MM.1S (cell line): Measurements from ENCODE around the gene CYP24A1.

ENCODE experiments used
- DNase-seq: peaks from one replicate; pipeline ENCODE4 v3.0.0-alpha.2; 2015
- H2AFZ ChIP-seq: fragments of 300-600 bp; sonication (generic); 2 replicates; pipeline ENCODE4 v1.6.0; 2016; ENCODE audit warnings: antibody characterized with exemption, low read length
- H3F3A ChIP-seq: fragments of 300-600 bp; sonication (generic); 2 replicates; pipeline ENCODE4 v1.6.1; 2016; ENCODE audit warnings: mild to moderate bottlenecking, antibody characterized with exemption, low read length, moderate library complexity, mixed read lengths; ENCODE audit not compliant: insufficient read depth
- H3K27ac ChIP-seq: fragments of 300-600 bp; sonication (generic); 2 replicates; pipeline ENCODE4 v1.5.1; 2016; ENCODE audit warnings: mild to moderate bottlenecking, low read length
- H3K27me3 ChIP-seq: fragments of 300-600 bp; sonication (generic); replicated peaks from 2 replicates; pipeline ENCODE4 v1.6.0; 2016; ENCODE audit warnings: low read length; ENCODE audit not compliant: insufficient read depth
- H3K36me3 ChIP-seq: fragments of 300-600 bp; sonication (generic); replicated peaks from 2 replicates; pipeline ENCODE4 v1.6.1; 2016; ENCODE audit warnings: mild to moderate bottlenecking, low read length, mixed read lengths; ENCODE audit not compliant: insufficient read depth
- H3K4me1 ChIP-seq: fragments of 300-600 bp; sonication (generic); 2 replicates; pipeline ENCODE4 v1.6.1; 2016; ENCODE audit warnings: low read length, mixed read lengths
- H3K4me2 ChIP-seq: fragments of 300-600 bp; sonication (generic); 2 replicates; pipeline ENCODE4 v1.6.0; 2016; ENCODE audit warnings: low read depth, low read length
- H3K4me3 ChIP-seq: fragments of 300-600 bp; sonication (generic); 2 replicates; pipeline ENCODE4 v1.5.1; 2016; ENCODE audit warnings: low read length, mixed read lengths
- H3K79me2 ChIP-seq: fragments of 300-600 bp; sonication (generic); 2 replicates; pipeline ENCODE4 v1.6.1; 2016; ENCODE audit warnings: mixed run types, low read length, mixed read lengths
- H3K9ac ChIP-seq: fragments of 300-600 bp; sonication (generic); 2 replicates; pipeline ENCODE4 v1.6.1; 2016; ENCODE audit warnings: low read length, mixed read lengths
- H3K9me2 ChIP-seq: fragments of 300-600 bp; sonication (generic); replicated peaks from 2 replicates; pipeline ENCODE4 v1.6.1; 2016; ENCODE audit warnings: mild to moderate bottlenecking, low read length, mixed read lengths; ENCODE audit not compliant: insufficient read depth
- H3K9me3 ChIP-seq: fragments of 300-600 bp; sonication (generic); replicated peaks from 2 replicates; pipeline ENCODE4 v1.6.1; 2016; ENCODE audit warnings: mild to moderate bottlenecking, low read length, mixed read lengths; ENCODE audit not compliant: insufficient read depth
- H4K20me1 ChIP-seq: fragments of 300-600 bp; sonication (generic); 2 replicates; pipeline ENCODE4 v1.6.1; 2016; ENCODE audit warnings: mild to moderate bottlenecking, low read length, moderate library complexity, mixed read lengths; ENCODE audit not compliant: insufficient read depth
- EZH2 ChIP-seq: fragments of 300-600 bp; sonication (generic); optimal IDR thresholded peaks from 2 replicates; pipeline ENCODE3; 2017; ENCODE audit warnings: low read depth, mild to moderate bottlenecking, antibody characterized with exemption, low read length, mixed read lengths
- EZH2phosphoT487 ChIP-seq: fragments of 300-600 bp; sonication (generic); IDR thresholded peaks from 2 replicates; pipeline ENCODE4 v1.6.1; 2018; ENCODE audit warnings: antibody characterized with exemption, low read length
- TF ChIP-seq, protein P1 (sequence below): fragments of 300-600 bp; sonication (generic); IDR thresholded peaks from 2 replicates; pipeline ENCODE4 v1.5.1; 2016; ENCODE audit warnings: antibody characterized with exemption, low read length, mixed read lengths

The CYP24A1 gene

DNA sequence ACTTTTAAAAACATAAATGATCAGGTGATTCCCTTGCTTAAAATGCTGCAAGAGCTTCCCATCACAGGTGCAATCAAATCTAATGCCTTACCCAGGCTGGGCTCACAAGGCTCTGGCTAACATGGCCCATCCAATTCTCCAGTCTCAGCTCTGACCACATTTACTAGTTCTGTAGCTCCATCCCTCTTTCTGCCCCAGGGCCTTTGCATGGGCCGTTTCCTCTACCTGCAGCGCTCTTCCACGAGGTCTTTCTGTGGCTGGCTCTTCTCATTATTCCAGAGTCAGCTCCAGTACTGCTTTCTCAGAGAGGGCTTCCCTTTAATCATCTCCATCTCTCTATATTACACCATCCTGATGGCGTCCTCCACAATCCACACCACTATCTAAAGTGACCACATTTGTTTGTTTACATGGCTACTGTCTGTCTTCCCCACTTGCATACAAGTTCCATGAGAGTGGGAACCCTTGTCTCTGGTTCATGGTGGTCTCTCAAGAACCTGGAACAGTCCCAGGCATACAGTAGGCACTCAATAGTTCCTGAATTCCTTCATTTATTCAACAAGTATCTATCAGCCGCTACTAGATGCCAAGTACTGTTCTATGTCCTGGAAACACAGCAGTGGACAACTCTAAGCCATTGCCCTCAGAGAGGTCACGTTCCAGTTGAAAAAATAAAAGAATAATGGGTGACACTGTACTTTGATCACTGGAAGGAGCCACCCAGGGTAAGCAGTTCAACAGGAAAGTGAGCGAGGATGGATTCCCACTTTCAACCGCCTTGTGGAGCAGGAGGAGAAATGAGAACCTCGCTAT is 12.6 kb downstream of the CYP24A1 start:
- H3K79me2 ChIP-seq: no peaks in the 10 kb centered on the region
- no peak overlapping the region for H2AFZ ChIP-seq

GRCh38 chr20:54160065-54161007 is 13.4 kb downstream of the CYP24A1 start:
- Histone ChIP-seq H3K4me2 (no peak overlapping the region), H3K4me3 (no peak overlapping the region), H3K4me1 (no peaks in the 10 kb centered on the region), H3K36me3 (no peaks in the 10 kb centered on the region), H3K9me2 (no peaks in the 10 kb centered on the region), H3K9me3 (no peaks in the 10 kb centered on the region; the same call in 1 of the 2 replicates), H3K79me2 (no peaks in the 10 kb centered on the region), H4K20me1 (no peaks in the 10 kb centered on the region), H3K27ac (no peak overlapping the region), H3K27me3 (no peaks in the 10 kb centered on the region), H2AFZ (no peak overlapping the region), H3F3A (no peaks in the 10 kb centered on the region), H3K9ac (no peak overlapping the region)
- TF ChIP-seq, protein P1, sequence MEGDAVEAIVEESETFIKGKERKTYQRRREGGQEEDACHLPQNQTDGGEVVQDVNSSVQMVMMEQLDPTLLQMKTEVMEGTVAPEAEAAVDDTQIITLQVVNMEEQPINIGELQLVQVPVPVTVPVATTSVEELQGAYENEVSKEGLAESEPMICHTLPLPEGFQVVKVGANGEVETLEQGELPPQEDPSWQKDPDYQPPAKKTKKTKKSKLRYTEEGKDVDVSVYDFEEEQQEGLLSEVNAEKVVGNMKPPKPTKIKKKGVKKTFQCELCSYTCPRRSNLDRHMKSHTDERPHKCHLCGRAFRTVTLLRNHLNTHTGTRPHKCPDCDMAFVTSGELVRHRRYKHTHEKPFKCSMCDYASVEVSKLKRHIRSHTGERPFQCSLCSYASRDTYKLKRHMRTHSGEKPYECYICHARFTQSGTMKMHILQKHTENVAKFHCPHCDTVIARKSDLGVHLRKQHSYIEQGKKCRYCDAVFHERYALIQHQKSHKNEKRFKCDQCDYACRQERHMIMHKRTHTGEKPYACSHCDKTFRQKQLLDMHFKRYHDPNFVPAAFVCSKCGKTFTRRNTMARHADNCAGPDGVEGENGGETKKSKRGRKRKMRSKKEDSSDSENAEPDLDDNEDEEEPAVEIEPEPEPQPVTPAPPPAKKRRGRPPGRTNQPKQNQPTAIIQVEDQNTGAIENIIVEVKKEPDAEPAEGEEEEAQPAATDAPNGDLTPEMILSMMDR: no peak
- TF ChIP-seq EZH2 (no peak), EZH2phosphoT487 (no peak)
- DNase-seq: no peak

More for the DNA sequence above, 12.6 kb downstream of the CYP24A1 start:
- Histone ChIP-seq H3K4me3 (no peak overlapping the region), H3K4me2 (no peak overlapping the region), H3K27me3 (no peaks in the 10 kb centered on the region), H3K9ac (no peak overlapping the region), H3K4me1 (no peaks in the 10 kb centered on the region), H3K9me2 (no peaks in the 10 kb centered on the region), H3F3A (no peaks in the 10 kb centered on the region), H3K9me3 (no peaks in the 10 kb centered on the region; the same call in 1 of the 2 replicates), H4K20me1 (no peaks in the 10 kb centered on the region), H3K36me3 (no peaks in the 10 kb centered on the region), H3K27ac (no peak overlapping the region)
- no peak for DNase-seq
- TF ChIP-seq, protein P1: no peak
- TF ChIP-seq EZH2phosphoT487: no peak
- no peak for TF ChIP-seq EZH2

DNA sequence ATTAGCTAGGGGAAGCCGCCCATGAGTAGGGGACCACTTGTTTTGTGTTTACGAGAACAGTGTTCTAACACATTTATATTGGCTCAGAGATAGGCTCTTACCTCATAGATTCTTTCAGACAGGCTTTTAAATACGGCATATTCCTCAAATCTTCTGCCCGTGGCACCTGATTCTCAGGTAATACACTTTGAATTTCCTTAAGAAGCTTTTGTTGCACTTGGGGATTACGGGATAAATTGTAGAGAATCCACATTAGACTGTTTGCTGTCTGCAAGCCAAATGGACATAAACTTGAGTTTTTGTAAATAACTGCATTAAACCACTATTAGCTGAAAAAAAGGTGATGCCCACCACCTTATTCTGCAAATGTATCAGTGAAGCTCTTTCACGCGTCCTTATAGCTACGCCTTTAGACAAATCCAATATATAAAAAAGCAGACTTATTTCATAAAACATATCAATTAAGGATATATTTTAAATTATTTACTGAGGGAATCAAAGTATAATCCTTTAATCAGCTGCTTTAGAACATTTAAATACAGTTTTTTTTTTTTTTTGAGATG is 14.8 kb downstream of the CYP24A1 start:
- no peaks in the 10 kb centered on the region; the same call in 1 of the 2 replicates for H3K9me3 ChIP-seq

More for the DNA sequence above, 14.8 kb downstream of the CYP24A1 start:
- H2AFZ ChIP-seq: no peak overlapping the region
- no peak overlapping the region for H3K9ac ChIP-seq
- no peak overlapping the region for H3K4me2 ChIP-seq
- DNase-seq: no peak
- H3K4me1 ChIP-seq: no peaks in the 10 kb centered on the region
- H3K27ac ChIP-seq: no peak overlapping the region
- H3K27me3 ChIP-seq: no peaks in the 10 kb centered on the region
- no peaks in the 10 kb centered on the region for H3K36me3 ChIP-seq
- no peak for TF ChIP-seq EZH2
- TF ChIP-seq, protein P1: no peak
- TF ChIP-seq EZH2phosphoT487: no peak
- no peaks in the 10 kb centered on the region for H3K9me2 ChIP-seq
- H4K20me1 ChIP-seq: no peaks in the 10 kb centered on the region
- no peaks in the 10 kb centered on the region for H3F3A ChIP-seq
- no peak overlapping the region for H3K4me3 ChIP-seq
- H3K79me2 ChIP-seq: no peaks in the 10 kb centered on the region
